Measurements from ENCODE around the gene SLC37A3. TPM values are rescaled to one million over a fixed set of nuclear protein-coding genes. Genes with fewer than 3 reads are reported as not detected.

SLC37A3 gene
- total RNA-seq, 1 experiment from 2014 or later, result 22.1 TPM

DNA sequence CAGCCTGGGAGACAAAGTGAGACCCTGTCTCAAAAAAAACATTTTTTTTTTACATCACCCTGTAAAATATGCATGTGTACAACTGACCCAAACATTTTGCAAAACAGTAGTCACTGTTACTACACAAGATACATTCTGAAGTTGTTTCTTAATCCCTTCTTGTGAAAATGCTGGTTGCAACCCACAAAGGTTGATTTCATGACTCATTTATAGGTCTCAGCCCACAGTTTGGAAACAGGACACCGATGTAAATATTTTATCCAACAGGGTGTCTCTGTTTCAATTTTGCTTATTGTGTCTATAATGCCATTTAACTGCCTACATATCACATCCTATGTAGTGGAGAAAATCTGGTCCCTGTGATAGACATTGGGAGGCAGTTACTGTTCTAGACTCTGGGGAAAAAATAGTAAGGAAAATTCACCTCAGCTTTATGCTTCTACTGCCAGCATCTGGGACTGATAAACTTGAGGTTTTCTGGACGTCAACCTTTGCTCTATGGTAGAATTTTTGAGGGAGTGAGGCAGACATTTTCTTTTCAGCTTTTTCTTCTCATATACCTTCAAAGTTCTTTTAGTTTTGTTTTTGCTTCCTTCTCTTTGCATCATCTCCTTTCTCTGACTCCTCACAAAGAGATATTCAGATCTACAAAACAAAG is 4.0 kb upstream of the SLC37A3 start:
- peak; percentile 41 for DNase-seq (ENCODE audit: low read depth)

DNA sequence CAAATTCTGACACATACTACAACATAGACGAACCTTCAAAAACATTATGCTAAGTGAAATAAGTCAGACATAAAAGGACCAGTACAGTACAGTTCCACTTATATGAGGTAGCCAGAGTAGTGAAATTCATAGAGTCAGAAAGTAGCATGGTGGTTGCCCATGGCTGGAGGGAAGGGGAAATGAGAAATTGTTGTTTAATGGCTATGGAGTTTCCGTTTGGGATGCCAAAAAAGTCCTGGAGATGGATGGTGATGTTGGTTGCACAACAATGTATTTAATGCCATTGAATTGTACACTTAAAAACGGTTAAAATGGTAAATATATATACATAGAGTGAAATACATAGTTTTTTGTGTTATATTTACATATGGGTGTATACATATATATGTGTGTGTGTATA is 2.1 kb upstream of the SLC37A3 start:
- DNase-seq (ENCODE audit: low read depth), result no peak

GRCh38 chr7:140398821-140399220 is 491 bp upstream of the SLC37A3 start:
- DNase-seq (ENCODE audit: low read depth), result no peak

DNA sequence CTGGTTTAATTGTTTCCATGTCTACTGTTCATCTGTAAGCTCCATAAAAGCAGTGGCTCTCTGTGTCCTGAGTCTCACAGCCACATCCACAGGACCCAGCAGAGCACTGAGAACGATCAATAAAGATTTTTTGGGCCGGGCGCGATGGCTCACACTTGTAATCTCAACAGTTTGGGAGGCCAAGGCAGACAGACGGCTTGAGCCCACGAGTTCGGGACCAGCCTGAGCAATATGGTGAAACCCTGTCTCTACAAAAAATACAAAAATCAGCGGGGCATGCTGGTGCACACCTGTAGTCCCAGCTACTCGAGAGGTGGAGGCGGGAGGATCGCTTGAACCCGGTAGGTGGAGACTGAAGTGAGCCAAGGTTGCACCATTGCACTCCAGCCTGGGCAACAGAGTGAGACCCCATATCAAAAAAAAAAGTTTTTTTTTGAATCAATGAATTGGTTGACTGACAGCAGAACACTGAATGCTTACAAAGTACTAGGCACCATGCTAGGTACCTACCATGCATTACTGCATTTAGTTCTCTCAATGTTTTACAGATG is 4.5 kb downstream of the SLC37A3 start:
- no peak for DNase-seq (ENCODE audit: low read depth)

DNA sequence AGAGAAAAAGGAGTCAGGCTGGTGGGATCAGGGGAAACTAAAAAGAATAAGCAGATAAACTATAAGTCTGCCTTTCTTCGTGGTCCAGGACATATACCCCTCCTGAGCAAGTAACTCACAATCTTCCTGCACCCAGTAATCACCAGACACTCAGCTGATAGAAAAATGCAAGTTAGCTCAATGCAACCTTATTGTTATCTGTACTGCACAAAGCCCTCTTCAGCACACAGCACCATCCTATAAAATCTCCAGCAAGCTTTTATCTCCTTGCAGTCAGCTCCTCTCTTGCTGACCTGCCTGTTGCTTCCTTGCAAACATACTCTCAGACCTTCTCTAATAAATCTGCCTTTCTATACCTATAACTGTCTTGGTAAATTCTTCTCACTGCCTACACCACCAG is 6.7 kb downstream of the SLC37A3 start:
- no peak for DNase-seq (ENCODE audit: low read depth)

DNA sequence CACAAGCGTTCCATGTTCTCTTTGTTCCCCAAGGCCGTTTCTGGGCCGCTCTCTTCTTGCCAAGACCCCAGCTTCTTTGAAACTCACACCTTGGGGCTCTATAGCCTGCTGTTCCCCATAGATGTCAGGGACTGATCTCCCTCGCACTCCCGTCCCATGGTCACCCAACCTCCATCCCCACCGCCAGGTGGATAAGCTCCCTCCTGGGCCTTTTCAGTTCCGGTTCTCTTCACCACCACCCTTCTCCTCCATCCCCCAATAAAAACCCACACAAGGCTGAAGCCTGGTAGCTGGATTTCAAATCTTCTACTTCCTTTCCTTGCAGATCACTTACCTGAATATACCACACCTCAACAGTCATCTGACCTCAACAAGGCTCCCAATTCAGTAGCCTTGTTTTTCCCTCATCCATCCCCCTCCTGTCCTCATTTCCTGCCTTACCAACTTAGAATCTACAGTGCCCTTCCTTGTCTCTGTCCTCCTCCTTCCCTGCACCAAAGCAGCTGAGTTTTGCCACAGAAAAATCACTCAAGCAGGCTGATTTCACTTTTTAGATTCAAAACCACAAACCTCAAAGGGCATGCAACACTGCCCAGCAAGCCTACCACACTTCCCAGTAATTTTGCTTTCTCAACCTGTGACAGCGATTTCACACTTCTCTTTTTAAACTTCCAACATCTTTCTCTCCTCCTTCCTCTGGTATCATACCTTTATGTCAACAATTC is 7.7 kb downstream of the SLC37A3 start:
- DNase-seq (ENCODE audit: low read depth), result peak; percentile 69

GRCh38 chr7:140390034-140390433 is 8.3 kb downstream of the SLC37A3 start:
- no peak for DNase-seq (ENCODE audit: low read depth)

DNA sequence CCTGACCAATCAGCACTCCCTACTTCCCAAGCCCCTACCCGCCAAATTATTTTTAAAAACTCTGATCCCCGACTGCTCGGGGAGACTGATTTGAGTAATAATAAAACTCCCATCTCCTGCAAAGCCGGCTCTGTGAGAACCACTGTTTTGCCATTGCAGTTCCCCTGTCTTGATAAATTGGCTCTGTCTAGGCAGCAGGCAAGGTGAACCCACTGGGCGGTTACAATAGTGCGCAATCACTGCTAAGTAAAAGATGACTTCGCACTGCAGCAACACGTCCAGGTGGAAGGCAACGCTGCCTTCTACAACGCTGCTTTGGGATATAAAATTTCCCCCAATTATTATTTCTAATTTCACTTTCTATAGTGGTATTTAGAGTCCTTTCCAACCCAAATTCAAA is 8.9 kb downstream of the SLC37A3 start:
- DNase-seq (ENCODE audit: low read depth), result no peak

GRCh38 chr7:140384894-140385545 is 13.3 kb downstream of the SLC37A3 start:
- DNase-seq (ENCODE audit: low read depth), result no peak

GRCh38 chr7:140383954-140384713 is 14.2 kb downstream of the SLC37A3 start:
- DNase-seq (ENCODE audit: low read depth), result no peak

GRCh38 chr7:140375892-140376730 is 22.2 kb downstream of the SLC37A3 start:
- no peak for DNase-seq (ENCODE audit: low read depth)

DNA sequence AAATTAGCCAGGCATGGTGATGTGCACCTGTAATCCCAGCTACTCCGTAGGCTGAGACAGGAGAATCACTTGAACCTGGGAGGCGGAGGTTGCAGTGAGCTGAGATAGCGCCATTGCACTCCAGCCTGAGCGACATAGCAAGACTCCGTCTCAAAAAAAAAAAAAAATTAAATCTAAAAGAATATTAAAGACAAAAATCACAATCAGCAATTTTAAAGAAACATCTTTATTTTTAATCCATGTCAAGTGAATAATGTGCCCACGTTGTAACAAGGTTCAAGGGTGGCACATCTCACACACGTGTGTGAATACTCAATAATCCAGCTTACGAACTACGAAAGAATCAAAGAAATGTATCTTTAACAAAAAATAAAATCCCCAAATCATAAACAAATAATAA is 23.0 kb downstream of the SLC37A3 start:
- no peak for DNase-seq (ENCODE audit: low read depth)

- no peak for DNase-seq (ENCODE audit: low read depth)
These were observed 29.0 kb downstream of the SLC37A3 start for GRCh38 chr7:140369294-140369693.

DNA sequence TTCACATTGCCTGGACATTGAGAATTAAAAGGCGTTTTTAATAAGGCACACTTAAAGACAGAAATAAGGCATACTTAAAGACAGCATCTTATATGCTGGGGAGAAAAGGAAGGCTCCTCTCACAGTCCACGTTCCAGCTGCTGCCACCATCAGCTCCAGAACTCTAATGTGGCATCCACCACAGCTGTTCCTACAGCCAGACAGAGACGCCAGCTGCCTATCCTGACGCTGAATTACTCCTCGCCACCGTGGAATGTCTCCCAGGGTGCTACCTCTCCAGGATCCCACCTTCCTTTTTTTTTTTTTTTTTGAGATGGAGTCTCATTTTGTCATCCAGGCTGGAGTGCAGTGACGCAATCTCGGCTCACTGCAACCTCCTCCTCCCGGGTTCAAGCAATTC is 30.8 kb downstream of the SLC37A3 start:
- no peak for DNase-seq (ENCODE audit: low read depth)

GRCh38 chr7:140364819-140365218 is 33.5 kb downstream of the SLC37A3 start:
- no peak for DNase-seq (ENCODE audit: low read depth)

GRCh38 chr7:140360697-140361229 is 37.6 kb downstream of the SLC37A3 start:
- no peak for DNase-seq (ENCODE audit: low read depth)

GRCh38 chr7:140358412-140359051 is 39.8 kb downstream of the SLC37A3 start:
- no peak for DNase-seq (ENCODE audit: low read depth)

DNA sequence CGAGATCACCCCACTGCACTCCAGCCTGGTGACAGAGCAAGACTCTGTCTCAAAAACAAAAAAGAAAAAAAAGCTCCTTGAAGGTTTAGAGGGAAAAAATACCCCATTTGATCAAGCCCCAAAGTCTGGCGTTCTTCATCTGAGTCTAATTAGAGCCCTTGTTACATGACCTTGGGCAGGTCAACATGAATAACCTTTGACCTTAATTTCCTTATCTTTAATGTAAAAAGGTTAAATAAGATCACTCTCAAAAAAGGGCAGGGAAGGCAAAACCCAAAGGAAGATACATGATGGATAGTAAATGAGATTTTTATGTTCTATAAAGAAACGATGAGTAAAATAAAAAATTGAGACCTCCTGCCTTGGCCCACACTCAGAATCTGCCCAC is 40.3 kb downstream of the SLC37A3 start:
- DNase-seq (ENCODE audit: low read depth), result no peak

DNA sequence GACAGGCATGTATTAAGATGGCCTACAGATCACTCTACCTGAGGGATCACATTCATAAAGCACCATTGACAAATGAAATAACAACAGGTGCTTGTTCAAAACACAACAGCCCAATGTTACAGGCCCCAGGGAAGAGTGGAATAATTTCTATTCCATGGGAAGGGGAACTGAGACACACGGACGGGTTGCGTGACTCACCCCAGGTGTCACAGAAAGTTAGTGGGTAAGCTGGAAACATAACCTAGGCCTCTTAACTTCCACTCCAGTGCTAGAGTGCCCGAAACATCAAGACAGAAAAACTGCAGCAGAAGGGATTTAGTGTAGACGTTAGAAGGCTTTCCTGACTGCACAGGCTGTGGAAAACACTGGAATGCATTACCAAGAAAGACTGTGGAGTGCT is 48.3 kb downstream of the SLC37A3 start:
- DNase-seq (ENCODE audit: low read depth), result no peak

- DNase-seq (ENCODE audit: low read depth), result peak; percentile 19
These were observed 49.1 kb downstream of the SLC37A3 start for GRCh38 chr7:140349144-140349771.

All from RPMI7951 (cell line).